GM18951 (cell line): Measurements from ENCODE around the gene HYCC1.

ENCODE experiments used
- POLR2A ChIP-seq: IDR thresholded peaks from 4 replicates; pipeline ENCODE4 v1.6.1; 2011; ENCODE audit warnings: mild to moderate bottlenecking; ENCODE audit not compliant: insufficient read length, insufficient read depth; ENCODE audit errors: extremely low read depth
- in situ Hi-C: fragments of 300-500 bp; cut with MboI; formaldehyde crosslinking; loops from one replicate; pipeline ENCODE4 v1.12.0; 2022; ENCODE audit warnings: low sequenced_read_pairs, mixed read lengths, inconsistent platforms; ENCODE audit not compliant: unreplicated experiment

The HYCC1 gene

DNA sequence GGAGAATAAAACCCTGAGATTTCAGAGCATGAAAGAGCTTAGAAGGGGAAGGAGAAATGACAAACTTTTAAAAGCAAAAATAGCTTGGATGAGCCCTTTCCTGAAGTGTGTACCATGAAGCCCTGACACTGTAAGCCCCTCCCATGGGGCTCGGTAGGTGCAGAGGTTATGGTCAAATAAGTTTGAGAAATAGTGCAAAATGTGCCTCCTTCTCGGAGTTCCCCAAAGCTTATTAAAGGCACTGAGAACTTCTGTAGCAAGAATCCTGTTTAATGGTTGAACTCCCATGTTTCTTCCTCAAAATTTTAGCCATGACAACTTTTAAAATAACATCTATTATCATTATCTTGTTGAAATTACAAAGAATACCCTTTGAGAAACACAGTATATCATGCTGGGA is 10.5 kb upstream of the HYCC1 start:
- TF ChIP-seq POLR2A, result no peak
- in situ Hi-C loops, result no loop called here

DNA sequence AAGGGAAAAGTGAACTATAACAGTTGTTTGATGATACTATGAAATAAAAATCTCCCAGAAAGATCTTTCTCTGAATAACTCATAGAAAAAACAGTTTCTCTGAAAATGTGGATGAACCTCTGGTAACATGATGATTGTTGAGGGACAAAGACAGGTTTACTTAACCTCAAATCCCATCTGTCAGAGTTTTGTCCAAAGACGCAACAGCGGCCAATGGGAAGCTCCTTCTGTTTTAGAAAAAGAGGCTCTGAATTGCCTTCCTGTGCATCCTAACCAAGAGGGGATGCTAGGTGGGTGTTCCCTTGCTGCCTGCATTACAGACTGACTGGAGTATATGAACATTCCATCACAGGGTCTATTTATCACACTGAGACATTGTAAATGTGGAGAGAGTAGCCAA is 8.9 kb upstream of the HYCC1 start:
- in situ Hi-C loops, result no loop called here

DNA sequence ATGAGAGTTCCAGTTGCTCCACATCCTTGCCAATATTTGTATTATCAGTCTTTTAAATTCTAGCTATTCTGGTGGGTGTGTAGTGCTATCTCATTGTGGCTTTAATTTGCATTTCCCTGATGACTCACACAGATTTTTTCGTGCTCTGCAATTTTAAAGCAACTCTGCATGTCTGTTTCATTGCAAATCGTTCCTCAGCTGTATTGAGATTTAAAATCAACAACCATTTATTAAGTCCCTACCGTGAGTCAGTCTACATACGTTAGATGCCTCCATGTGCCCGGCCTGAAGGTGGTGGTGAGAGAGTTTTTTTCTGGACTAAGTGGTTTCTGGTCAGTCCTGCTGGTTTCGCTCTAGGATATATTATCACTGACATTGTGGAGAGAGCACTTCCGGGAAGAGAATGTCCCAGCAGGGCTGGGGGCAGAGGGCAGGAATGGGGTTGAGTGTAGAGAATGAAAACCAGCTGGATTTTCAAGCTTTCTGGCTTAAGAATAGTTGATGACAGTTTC is 8.4 kb upstream of the HYCC1 start:
- no peak for TF ChIP-seq POLR2A
- in situ Hi-C loops, result no loop called here

More for the DNA sequence above, 8.9 kb upstream of the HYCC1 start:
- no peak for TF ChIP-seq POLR2A

DNA sequence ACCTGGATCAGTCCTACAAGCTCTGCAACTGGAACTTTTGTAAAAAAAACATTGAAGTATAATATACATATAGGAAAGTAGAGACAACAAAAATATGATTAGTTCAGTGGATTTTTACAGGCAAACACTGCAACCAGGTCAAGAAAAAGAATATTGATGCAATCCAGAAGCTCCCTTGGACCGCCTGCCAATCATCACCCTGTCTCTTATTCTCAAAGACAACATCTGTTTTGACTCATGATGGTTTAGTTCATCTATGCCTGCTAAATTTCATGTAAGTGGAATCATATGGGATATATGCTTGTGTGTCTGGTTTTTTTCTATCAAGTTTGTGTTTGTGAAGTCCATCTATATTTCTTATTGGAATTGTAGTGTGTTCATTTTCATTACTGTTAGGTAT is 7.7 kb upstream of the HYCC1 start:
- no peak for TF ChIP-seq POLR2A
- in situ Hi-C loops, result no loop called here

DNA sequence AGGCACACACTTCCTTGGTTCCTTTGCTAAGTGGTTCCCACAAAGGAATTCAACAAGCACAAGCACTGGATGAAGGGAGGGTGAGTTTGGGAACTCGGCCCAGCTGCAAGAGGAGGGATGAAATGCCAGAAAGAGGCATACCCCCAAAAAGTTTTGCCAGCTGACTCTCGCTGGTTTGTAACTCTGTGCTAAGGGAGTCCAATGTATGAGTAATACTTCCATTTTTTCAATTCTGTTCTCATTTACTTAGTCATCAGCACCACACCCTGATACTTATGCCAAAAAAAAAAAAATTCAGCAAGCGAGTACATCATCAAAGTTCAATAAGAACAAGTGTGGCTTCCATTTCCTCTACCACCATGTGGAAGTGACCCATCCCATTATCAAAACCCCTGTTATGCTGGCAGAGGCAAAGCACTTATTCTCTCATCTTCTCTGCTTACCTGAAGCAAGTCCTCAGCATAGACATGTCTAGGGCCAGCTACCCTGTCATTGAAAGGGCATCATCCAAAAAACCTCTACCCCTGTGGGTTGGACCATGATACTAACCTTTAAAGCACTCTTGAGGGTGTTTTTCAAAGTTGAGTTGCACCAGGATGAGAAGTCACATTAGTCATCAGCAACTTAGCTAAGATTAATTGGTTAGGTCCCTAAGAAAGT is 6.9 kb upstream of the HYCC1 start:
- in situ Hi-C loops, result no loop called here
- no peak for TF ChIP-seq POLR2A

DNA sequence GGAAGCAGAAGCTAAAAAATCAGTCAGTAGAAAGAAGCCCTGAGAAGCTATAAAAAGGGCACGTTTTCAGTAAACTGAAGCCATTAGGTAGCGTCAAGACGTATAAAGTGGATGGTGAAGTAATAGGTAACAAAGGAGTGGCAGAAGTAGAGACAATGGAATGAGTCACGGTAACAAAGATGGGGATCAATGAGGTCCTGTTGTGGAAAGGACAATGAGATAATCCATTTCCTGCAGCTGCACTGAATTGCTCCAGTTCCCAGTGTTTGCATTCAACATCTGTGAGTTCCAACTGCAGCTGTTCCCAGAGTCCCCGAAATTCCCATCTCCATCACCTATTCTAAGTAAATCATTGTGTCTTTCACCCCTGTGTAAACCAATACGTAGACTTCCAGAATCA is 4.8 kb upstream of the HYCC1 start:
- in situ Hi-C loops, result no loop called here
- no peak for TF ChIP-seq POLR2A

DNA sequence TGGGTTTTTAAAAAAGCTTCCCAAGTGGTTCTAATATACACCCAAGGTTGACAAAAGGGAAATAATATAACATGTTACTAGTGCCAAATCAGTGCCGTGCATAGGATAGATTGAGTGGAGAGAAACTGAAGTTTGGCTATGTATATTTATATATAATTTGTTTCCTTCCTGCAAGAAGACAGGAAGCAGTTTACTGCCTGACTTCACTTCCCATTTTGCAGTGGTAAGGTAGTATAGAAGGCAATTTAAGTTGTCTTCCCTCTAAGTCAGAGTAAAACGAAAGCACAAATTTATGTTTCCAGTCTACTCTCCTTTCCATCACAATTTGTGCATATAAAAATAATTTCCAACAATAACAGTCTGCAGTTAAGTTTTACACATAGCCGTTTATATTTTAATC is 3.4 kb upstream of the HYCC1 start:
- TF ChIP-seq POLR2A, result no peak
- in situ Hi-C loops, result no loop called here

DNA sequence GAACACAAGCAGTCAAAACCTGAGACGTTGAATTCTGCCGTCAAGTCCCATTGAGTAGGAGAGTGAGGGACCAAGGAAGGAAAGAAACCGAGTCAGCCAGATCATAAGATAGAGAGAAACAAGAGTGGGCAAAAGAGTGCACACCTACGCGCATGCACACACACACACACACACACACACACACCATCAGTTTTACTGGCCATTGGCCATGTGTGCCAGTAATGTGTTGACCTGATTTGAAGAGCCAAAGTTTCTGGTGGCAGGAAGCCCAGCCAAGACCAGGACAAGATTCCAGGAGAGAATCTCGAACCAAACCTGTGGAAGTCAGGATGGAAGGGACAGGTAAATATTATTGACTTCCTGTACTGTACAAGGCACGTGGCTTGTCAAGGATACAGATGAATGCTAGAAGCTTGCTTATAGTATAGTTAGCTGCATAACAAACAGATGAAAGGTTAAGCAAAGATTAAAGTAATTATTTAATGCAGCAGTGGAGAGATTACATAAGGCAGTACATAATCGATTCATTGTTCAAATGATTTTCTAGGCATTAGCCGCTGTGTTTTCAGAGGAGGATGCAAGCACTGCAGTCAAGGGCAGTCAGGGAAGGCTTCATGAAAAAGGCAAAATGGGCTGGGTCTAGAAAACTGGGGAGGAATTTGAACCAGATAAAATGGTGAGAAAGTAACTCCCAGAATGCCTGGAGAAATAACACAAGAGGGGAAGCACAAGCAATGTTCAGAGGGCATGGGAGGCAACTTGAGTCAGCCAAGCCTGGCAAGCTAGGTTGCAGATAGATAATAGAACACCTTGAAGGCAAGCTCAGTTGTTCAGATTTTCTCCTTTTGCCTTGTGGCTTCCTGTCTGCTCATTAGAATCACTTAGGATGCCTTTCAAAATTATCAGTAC is 2.7 kb upstream of the HYCC1 start:
- in situ Hi-C loops, result no loop called here
- no peak for TF ChIP-seq POLR2A

DNA sequence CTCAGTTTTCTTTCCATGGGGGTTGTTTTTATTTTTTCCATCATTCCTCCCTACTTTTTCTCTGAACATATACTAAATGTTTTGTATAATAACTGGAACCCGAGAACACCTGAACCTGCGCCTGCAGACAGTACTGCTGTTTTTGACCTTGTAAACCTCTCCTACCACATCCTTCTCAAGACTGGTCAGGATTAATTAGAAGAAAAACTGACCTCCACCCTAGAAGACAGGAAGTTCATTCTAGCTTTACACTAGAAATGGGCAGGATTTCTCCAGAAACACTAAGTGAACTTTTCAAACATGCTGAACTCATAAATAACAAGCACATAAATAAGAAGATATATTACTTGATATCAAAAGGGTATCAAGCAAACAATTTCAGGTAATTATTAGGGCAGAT is 751 bp upstream of the HYCC1 start:
- in situ Hi-C loops, result no loop called here
- no peak for TF ChIP-seq POLR2A

DNA sequence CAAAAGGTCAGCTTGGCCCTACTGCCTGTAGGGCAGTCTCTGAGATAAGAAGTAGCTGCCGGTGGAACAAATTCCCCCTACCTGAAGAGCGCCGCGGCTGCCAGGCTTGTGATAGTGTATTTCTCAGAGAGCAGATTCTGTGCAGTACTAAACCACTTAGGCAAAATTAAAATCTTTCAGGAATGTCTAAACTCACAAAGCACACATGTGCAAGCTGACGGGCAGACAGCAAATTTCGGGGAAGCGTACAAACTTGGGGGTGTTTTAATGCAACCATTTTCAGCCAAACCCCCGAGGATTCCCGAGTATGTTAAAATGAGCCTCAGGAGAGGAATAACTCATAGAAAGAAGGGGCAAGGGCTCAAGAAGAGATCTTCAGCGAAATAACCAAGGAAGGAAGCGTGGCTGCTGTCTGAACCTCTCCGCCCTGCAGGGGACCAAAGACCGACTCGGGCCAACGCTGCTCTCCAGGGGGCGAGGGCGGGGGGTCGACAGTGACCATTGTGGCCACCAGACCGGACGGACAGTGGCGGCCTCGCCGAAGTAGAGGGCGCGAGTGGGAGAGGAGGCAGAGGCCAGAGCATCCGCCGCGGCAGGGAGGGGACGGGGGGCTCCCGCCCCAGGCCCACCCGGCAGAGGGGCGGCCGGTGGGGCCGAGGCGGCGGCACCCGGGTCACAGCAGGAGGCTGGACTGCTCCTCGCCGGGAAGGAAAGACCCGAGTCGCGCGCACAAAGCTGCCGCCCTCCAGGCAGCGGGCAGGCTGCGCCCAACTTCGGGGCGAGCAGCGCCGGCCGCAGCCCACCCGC is 819 bp downstream of the HYCC1 start:
- no peak for TF ChIP-seq POLR2A
- in situ Hi-C loops, result no loop called here

DNA sequence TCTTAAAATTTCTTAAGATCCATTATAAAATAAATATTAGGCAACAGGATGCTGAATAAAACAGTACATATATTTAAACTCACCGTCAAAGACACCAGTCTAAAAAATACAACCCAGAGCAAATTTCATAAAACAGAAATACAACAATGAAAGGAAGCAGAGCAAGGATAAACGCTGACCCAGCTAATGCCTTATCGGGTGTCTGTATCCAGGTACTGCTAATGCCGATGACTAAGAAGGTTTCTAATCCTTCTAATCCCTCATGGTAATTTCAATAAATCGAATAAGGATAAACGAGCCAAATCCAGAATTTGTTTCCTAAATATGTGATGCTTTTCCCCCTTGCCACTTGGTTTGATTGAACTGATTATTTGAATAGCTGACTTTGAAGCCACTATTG is 1.7 kb downstream of the HYCC1 start:
- no peak for TF ChIP-seq POLR2A
- in situ Hi-C loops, result no loop called here

DNA sequence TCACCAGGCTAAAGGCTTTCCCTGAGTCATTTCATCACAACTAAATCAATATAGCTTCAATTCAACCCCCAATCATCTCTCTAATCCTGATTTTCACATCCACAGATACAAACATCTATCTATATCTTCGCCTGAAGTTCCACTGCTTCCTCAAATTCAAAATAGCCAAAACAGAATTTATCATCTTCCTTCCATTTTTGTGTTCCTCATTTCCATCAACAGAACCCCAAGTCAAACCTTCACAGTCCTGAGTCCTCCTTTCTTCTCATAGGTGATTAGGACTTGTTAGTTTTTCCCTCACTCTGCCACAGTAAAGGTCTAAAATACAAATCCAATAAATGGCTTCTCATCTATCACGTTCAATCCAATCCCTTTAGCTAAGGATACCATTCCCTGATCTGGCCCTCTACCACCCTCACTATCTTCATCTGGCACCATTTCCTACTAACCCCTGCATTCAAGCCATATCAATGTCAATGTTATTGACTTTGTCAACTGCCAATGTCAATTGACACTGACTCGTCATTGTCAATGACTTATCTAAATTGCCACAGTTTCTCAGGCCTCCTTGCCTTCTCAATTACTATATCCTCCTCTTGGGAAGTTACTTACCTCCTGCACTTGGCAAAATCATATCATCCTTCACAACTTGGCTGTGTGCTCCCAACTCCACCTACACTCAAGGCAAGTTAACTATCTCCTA is 2.6 kb downstream of the HYCC1 start:
- no peak for TF ChIP-seq POLR2A
- in situ Hi-C loops, result no loop called here

DNA sequence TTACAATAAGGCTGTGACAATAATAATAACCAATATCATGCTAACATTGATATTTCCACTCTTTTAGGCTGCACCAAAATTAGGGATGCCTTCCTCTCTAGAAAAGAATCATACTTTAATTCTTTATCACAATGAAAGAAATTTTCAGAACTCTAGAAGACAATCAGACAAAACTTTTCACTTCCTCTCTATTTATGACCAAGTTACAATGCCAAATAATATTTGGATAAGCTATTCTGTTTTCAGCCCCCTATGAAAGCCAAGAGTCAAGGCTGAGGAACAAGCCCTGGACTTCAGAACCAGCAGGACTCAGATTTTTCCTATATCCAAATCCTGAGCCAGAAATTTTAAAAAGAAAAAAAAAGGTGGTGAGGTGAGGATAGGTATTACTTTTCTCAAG is 4.6 kb downstream of the HYCC1 start:
- in situ Hi-C loops, result no loop called here
- no peak for TF ChIP-seq POLR2A

DNA sequence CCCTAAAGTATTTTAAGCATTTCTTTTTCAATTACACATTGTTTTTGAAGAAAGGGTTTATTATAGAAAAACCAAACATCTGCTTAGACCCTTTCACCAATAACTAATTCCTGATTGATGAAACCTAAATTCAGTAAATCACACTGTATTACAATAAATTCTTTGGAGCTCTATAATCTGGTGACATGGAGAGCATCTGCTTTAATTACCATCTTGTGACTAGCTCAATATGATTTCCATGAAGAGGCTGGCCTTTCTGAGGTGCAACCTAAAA is 9.7 kb downstream of the HYCC1 start:
- no peak for TF ChIP-seq POLR2A
- in situ Hi-C loops, result no loop called here
